Measurements from ENCODE around the gene MAFB. TPM values are rescaled to one million over a fixed set of nuclear protein-coding genes. Genes with fewer than 3 reads are reported as not detected.

MAFB gene
- total RNA-seq, 4 donors from 2014 or later, result 25.7 to 89.4 (median 69.2) TPM

DNA sequence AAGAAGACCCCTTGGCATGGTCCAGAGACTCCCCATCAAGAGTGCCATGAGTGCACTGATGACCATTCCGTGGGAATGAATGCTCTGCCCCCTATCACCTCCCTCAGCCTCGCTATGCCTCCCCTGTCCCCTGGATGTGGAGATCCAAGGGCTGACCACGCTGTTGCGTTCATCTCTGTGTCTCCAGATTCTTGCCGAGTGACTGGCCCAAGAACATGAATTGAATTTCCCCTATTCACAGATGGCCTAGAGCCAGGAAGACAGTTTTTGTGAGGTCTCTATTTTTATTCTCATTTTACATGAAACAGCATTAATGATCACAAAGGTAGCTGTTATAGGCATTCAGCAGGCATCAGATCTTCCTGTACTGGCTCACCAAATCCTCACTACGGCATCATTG is 33.6 kb downstream of the MAFB start:
- WGBS, result 93% methylated on average over 6 of the region's 6 CpGs
- Histone ChIP-seq H3K9me3 (no peaks in the 10 kb centered on the region), H3K4me1 (peaks cover 30% of the 10 kb centered on the region), H3K27ac (peak overlapping the region; percentile 84), H3K27me3 (no peaks in the 10 kb centered on the region), H3K4me3 (no peak overlapping the region), H3K36me3 (no peaks in the 10 kb centered on the region)
- DNase-seq (ENCODE audit: low spot score in 2 of 2), result no peak
- TF ChIP-seq, protein P1, sequence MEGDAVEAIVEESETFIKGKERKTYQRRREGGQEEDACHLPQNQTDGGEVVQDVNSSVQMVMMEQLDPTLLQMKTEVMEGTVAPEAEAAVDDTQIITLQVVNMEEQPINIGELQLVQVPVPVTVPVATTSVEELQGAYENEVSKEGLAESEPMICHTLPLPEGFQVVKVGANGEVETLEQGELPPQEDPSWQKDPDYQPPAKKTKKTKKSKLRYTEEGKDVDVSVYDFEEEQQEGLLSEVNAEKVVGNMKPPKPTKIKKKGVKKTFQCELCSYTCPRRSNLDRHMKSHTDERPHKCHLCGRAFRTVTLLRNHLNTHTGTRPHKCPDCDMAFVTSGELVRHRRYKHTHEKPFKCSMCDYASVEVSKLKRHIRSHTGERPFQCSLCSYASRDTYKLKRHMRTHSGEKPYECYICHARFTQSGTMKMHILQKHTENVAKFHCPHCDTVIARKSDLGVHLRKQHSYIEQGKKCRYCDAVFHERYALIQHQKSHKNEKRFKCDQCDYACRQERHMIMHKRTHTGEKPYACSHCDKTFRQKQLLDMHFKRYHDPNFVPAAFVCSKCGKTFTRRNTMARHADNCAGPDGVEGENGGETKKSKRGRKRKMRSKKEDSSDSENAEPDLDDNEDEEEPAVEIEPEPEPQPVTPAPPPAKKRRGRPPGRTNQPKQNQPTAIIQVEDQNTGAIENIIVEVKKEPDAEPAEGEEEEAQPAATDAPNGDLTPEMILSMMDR (IDR thresholded peaks at IDR 0.05), result no peak
- no peak for TF ChIP-seq POLR2AphosphoS5 (IDR thresholded peaks at IDR 0.05)
- TF ChIP-seq POLR2A (IDR thresholded peaks at IDR 0.05), result no peak
- no peak for TF ChIP-seq EP300 (IDR thresholded peaks at IDR 0.05)

DNA sequence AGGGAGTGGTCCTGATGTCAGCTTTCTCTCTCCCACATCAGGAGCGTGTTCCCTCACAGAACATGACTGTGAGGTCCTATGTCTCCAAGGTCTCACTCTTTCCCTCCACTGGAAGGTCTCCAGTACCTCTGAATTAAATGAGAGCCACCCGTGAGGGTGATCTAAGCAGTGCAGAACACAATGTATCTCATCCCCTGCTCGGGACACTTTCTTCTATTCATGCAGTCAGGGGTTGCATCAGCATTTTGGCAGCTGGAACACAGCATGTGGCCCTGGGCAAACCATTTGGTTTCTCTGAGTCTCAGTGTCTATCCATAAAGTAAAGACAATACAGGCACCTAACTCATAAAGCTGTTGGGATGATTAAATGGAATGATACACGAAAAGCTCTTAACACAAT is 34.2 kb downstream of the MAFB start:
- peak overlapping the region; percentile 84 for H3K27ac ChIP-seq
- H3K9me3 ChIP-seq, result no peaks in the 10 kb centered on the region
- peaks cover 30% of the 10 kb centered on the region for H3K4me1 ChIP-seq
- no peaks in the 10 kb centered on the region for H3K27me3 ChIP-seq
- peak in 1 of 2 donors; percentile 76 for DNase-seq (ENCODE audit: low spot score in 2 of 2)
- WGBS, result 55% methylated on average over 4 of the region's 4 CpGs
- TF ChIP-seq EP300 (IDR thresholded peaks at IDR 0.05) (no peak), POLR2AphosphoS5 (IDR thresholded peaks at IDR 0.05) (peak in 2 of 3 donors; percentile 56 to 86), POLR2A (IDR thresholded peaks at IDR 0.05) (no peak)
- TF ChIP-seq, protein P1 (IDR thresholded peaks at IDR 0.05), result peak in 1 of 2 donors; percentile 9
- no peak overlapping the region for H3K4me3 ChIP-seq
- no peaks in the 10 kb centered on the region for H3K36me3 ChIP-seq

DNA sequence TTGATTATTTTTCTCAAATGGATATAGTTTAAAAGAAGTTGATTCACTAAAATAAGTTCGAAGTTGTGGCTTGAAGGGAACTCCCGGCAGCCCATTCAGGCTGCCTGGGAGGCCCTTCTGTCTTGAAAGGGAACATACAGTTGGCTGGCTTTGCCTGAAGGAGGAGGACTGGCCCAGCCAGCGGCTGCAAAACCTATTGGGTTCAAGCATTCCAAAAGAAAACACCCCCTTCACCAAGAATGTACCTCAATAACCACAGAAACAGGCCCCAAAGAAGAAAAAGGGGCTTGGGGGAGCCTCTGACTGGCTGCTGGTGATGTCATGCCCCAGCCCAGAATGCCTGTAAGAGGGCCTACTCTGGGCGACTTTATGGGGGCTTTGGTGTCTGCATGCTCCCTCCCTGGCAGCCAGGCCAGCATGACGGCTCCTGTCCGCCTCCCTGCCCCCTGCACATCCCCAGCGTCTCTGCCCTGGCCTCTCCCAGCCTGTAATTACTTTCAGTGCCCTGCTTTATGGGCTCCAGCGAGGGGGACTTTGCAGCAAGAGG is 36.5 kb downstream of the MAFB start:
- H3K4me3 ChIP-seq, result no peak overlapping the region
- peaks cover 45% of the 10 kb centered on the region for H3K4me1 ChIP-seq
- no peaks in the 10 kb centered on the region for H3K9me3 ChIP-seq
- no peak overlapping the region for H3K27ac ChIP-seq
- 79% methylated on average over 8 of the region's 8 CpGs for WGBS
- TF ChIP-seq, protein P1 (IDR thresholded peaks at IDR 0.05), result no peak
- TF ChIP-seq POLR2A (IDR thresholded peaks at IDR 0.05) (no peak), EP300 (IDR thresholded peaks at IDR 0.05) (no peak), POLR2AphosphoS5 (IDR thresholded peaks at IDR 0.05) (no peak)
- H3K36me3 ChIP-seq, result no peaks in the 10 kb centered on the region
- no peak for DNase-seq (ENCODE audit: low spot score in 2 of 2)
- no peaks in the 10 kb centered on the region for H3K27me3 ChIP-seq

DNA sequence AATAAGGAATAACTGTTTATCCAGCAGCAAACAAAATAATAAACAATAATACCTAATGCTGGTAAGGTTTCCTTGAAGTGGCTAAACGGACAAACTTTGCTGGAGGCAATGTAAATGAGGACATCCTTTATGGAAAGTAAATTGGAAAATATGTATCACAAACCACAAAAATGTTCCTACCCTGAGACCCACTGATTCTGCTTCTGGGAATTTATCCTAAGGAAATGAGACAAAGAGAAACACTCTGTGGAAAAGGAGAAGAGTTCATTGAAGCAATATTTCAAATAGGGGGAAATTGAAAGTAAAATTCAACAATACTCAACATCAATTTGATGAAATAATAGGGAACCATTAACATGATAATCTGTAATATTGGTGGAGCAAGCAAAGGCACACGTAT is 37.9 kb downstream of the MAFB start:
- Histone ChIP-seq H3K4me1 (peaks cover 46% of the 10 kb centered on the region), H3K4me3 (no peak overlapping the region), H3K36me3 (no peaks in the 10 kb centered on the region), H3K9me3 (no peaks in the 10 kb centered on the region), H3K27ac (no peak overlapping the region), H3K27me3 (no peaks in the 10 kb centered on the region)
- DNase-seq (ENCODE audit: low spot score in 2 of 2), result no peak
- 59% methylated on average over 2 of the region's 2 CpGs for WGBS
- TF ChIP-seq EP300 (IDR thresholded peaks at IDR 0.05) (no peak), POLR2AphosphoS5 (IDR thresholded peaks at IDR 0.05) (no peak), POLR2A (IDR thresholded peaks at IDR 0.05) (no peak)
- TF ChIP-seq, protein P1 (IDR thresholded peaks at IDR 0.05), result no peak

DNA sequence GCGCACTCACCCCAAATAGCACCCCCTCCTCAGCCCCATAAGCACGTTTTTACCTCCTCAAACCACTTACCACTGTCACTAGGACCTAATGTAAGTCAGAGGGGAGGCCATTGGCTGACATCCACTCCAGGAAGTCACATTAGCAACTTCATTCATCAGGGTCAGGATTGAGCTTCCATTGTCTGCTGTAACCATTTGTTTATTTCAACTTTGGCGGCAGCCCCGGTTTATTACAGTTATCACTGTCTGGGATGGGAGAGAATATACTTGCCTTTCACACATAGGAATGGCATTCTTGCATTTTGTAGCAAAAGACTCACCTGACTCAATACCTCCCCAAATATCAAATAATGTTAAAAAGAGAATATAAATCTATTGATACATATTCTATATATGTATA is 38.3 kb downstream of the MAFB start:
- Histone ChIP-seq H3K4me3 (no peak overlapping the region), H3K27me3 (no peaks in the 10 kb centered on the region), H3K36me3 (no peaks in the 10 kb centered on the region), H3K9me3 (no peaks in the 10 kb centered on the region), H3K4me1 (peaks cover 46% of the 10 kb centered on the region), H3K27ac (no peak overlapping the region)
- DNase-seq (ENCODE audit: low spot score in 2 of 2), result no peak
- TF ChIP-seq EP300 (IDR thresholded peaks at IDR 0.05) (no peak), POLR2AphosphoS5 (IDR thresholded peaks at IDR 0.05) (no peak), POLR2A (IDR thresholded peaks at IDR 0.05) (no peak)
- TF ChIP-seq, protein P1 (IDR thresholded peaks at IDR 0.05), result no peak
- WGBS, result 69% methylated on average over 4 of the region's 4 CpGs
